ENCODE measurements around the gene CCDC40. TPM values are rescaled to one million over a fixed set of nuclear protein-coding genes. Genes with fewer than 3 reads are reported as not detected.

CCDC40 gene
- total and polyA plus RNA-seq, 2 of the 13 experiments (the other 11 are each of a cell fraction or from before 2014, with no cell fraction given) = 4.1 to 5.5 TPM

- TF ChIP-seq NR0B2 (CRISPR knock-in tag; IDR thresholded peaks at IDR 0.05) = peak; percentile 51
- peak; percentile 98 for TF ChIP-seq ZNF713 (CRISPR knock-in tag; IDR thresholded peaks at IDR 0.05)
- TF ChIP-seq ZNF317 (CRISPR knock-in tag; IDR thresholded peaks at IDR 0.05) = peak; percentile 85
- peak; percentile 95 for TF ChIP-seq ZNF780A (CRISPR knock-in tag; IDR thresholded peaks at IDR 0.05)
- peak; percentile 87 for TF ChIP-seq HNF4A (CRISPR knock-in tag; IDR thresholded peaks at IDR 0.05)
- TF ChIP-seq NFAT5 (CRISPR knock-in tag; IDR thresholded peaks at IDR 0.05) = no peak; the same call in 1 of the 2 replicates
- no peak for TF ChIP-seq ARID3A (IDR thresholded peaks at IDR 0.05; ENCODE audit: low read depth, low read length)
- no peak for TF ChIP-seq MBD4 (IDR thresholded peaks at IDR 0.05; ENCODE audit: borderline replicate concordance, low read length)
- TF ChIP-seq NFKB2 (CRISPR knock-in tag; IDR thresholded peaks at IDR 0.05; ENCODE audit: borderline replicate concordance) = peak; percentile 84
- TF ChIP-seq LBX2 (CRISPR knock-in tag; IDR thresholded peaks at IDR 0.05; ENCODE audit: borderline replicate concordance) = 0 out of 2 replicates have a peak, but pooled peaks have one; percentile 25
- TF ChIP-seq ZNF879 (CRISPR knock-in tag; IDR thresholded peaks at IDR 0.05) = 0 out of 2 replicates have a peak, but pooled peaks have one; percentile 84
- peak; percentile 69 for TF ChIP-seq RAD21 (CRISPR knock-in tag; IDR thresholded peaks at IDR 0.05)
- peak; percentile 98 for TF ChIP-seq BCL6 (CRISPR knock-in tag; IDR thresholded peaks at IDR 0.05)
- TF ChIP-seq ZNF770 (CRISPR knock-in tag; IDR thresholded peaks at IDR 0.05) = peak; percentile 87
Observed at GRCh38 chr17:79993390-79994227, 42.8 kb upstream of the CCDC40 start (continued).
